HepG2 (cell line): ENCODE measurements around the gene ARHGAP26. TPM values are rescaled to one million over a fixed set of nuclear protein-coding genes. Genes with fewer than 3 reads are reported as not detected.

Source experiments
- ATAC-seq: fragments of 200-7000 bp; cut with Tn5 transposase; 3 replicates; pipeline ENCODE4 v1.9.1; 2020; ENCODE audit warnings: mild to moderate bottlenecking, moderate library complexity
- BruUV-seq: library from RNA; stranded (reverse); fragments of 400-500 nt; replicated peaks from 2 replicates; lab custom pipeline; 2021; lab: Mats Ljungman, UMichigan
- CTCF ChIA-PET: fragments of 300-600 bp; formaldehyde crosslinking; extraction: SDS; loops from one replicate; lab custom pipeline; 2021; ENCODE audit warnings: low total read pairs, inconsistent platforms, low intra/inter-chr PET ratio; lab: Yijun Ruan, JAX
- POLR2A ChIA-PET: fragments of 350-600 bp; sonication (Branson Sonifier 250); formaldehyde crosslinking; loops from one replicate; lab custom pipeline; 2020; ENCODE audit warnings: antibody characterized with exemption, inconsistent platforms; lab: Yijun Ruan, JAX
- DNase-seq: peaks from one replicate; pipeline ENCODE4 v3.0.0-alpha.2; 2015; ENCODE audit warnings: low spot score
- FAIRE-seq: peaks from 3 replicates; lab custom pipeline; 2011; peaks lifted over from hg19 to GRCh38; lab: Jason Lieb, UNC
- H2AFZ ChIP-seq: one replicate; pipeline ENCODE4 v1.6.1; 2011; ENCODE audit warnings: low read length, inconsistent platforms
- H3K27ac ChIP-seq: fragments of 300-600 bp; 3 replicates; pipeline ENCODE4 v1.8.0; 2011; ENCODE audit warnings: mixed run types, mild to moderate bottlenecking, mixed read lengths, low read length, inconsistent platforms; ENCODE audit not compliant: insufficient read depth; ENCODE audit errors: extremely low read length
- H3K27me3 ChIP-seq, 2 experiments: fragments of 200-600 bp in 1 of 2; 2 replicates in 1 of 2; 3 replicates in 1 of 2; pipeline versions ENCODE4 v1.6.0 to v1.8.0; 2011; ENCODE audit warnings: low read length in 2 of 2, mild to moderate bottlenecking in 2 of 2, moderate library complexity in 2 of 2, inconsistent platforms in 1 of 2; ENCODE audit not compliant: insufficient read depth in 2 of 2, control insufficient read depth in 1 of 2
- H3K36me3 ChIP-seq, 2 experiments: fragments of 200-600 bp in 1 of 2; replicated peaks in 1 of 2; 2 replicates in 1 of 2; 3 replicates in 1 of 2; pipeline versions ENCODE4 v1.5.1 to v1.8.0; 2011; ENCODE audit warnings: low read length in 2 of 2, inconsistent platforms in 1 of 2; ENCODE audit not compliant: insufficient read depth in 2 of 2, control insufficient read depth in 1 of 2
- H3K4me1 ChIP-seq: 2 replicates; pipeline ENCODE4 v1.5.1; 2012; ENCODE audit warnings: low read length, inconsistent platforms; ENCODE audit not compliant: insufficient read depth
- H3K4me2 ChIP-seq: 2 replicates; pipeline ENCODE4 v1.6.0; 2011; ENCODE audit warnings: low read depth, low read length, inconsistent platforms
- H3K4me3 ChIP-seq, 3 experiments: fragments of 200-600 bp in 1 of 3; sonication (generic), shearing (Covaris generic) in 1 of 3; replicated peaks in 1 of 3; 2 replicates each; pipeline ENCODE4 v1.5.1; 2011 to 2016; ENCODE audit warnings: low read length in 3 of 3, inconsistent platforms in 2 of 3, low read depth in 2 of 3, mild to moderate bottlenecking in 2 of 3, control low read depth in 1 of 3, mixed read lengths in 1 of 3; ENCODE audit not compliant: insufficient read depth in 1 of 3
- H3K79me2 ChIP-seq: one replicate; pipeline ENCODE4 v1.6.1; 2011; ENCODE audit warnings: low read length, inconsistent platforms; ENCODE audit not compliant: insufficient read depth
- H3K9ac ChIP-seq: 2 replicates; pipeline ENCODE4 v1.6.0; 2011; ENCODE audit warnings: mild to moderate bottlenecking, low read depth, low read length, inconsistent platforms; ENCODE audit not compliant: insufficient read depth
- H3K9me3 ChIP-seq: 2 replicates; pipeline ENCODE4 v1.5.1; 2012; ENCODE audit warnings: mild to moderate bottlenecking, low read length
- H4K20me1 ChIP-seq: 2 replicates; pipeline ENCODE4 v1.6.0; 2011; ENCODE audit warnings: inconsistent platforms, mild to moderate bottlenecking, low read length, moderate library complexity; ENCODE audit not compliant: insufficient read depth
- ATM ChIP-seq: fragments of 450-650 bp; IDR thresholded peaks from 2 replicates; pipeline ENCODE4 v1.7.1; 2017; ENCODE audit warnings: mild to moderate bottlenecking, borderline replicate concordance
- FOXO1 ChIP-seq: sonication (generic); formaldehyde crosslinking; IDR thresholded peaks from 2 replicates; pipeline ENCODE4 v1.4.0; 2020; ENCODE audit warnings: missing genetic modification reagents
- HOXA3 ChIP-seq: sonication (generic); formaldehyde crosslinking; IDR thresholded peaks from 2 replicates; pipeline ENCODE4 v1.5.0; 2020; ENCODE audit warnings: missing genetic modification reagents
- JUND ChIP-seq: sonication (generic); formaldehyde crosslinking; IDR thresholded peaks from 2 replicates; pipeline ENCODE4 v1.8.0; 2022; ENCODE audit warnings: mild to moderate bottlenecking, missing genetic modification reagents
- MED13 ChIP-seq: sonication (generic); formaldehyde crosslinking; IDR thresholded peaks from 2 replicates; pipeline ENCODE4 v1.5.0; 2020; ENCODE audit warnings: missing genetic modification reagents
- MEIS1 ChIP-seq: sonication (generic); formaldehyde crosslinking; IDR thresholded peaks from 2 replicates; pipeline ENCODE4 v1.9.0; 2021; ENCODE audit warnings: mild to moderate bottlenecking, missing genetic modification reagents, moderate library complexity, borderline replicate concordance
- NKX3-1 ChIP-seq: sonication (generic); formaldehyde crosslinking; IDR thresholded peaks from 2 replicates; pipeline ENCODE4 v1.5.0; 2020; ENCODE audit warnings: missing genetic modification reagents
- PHF21A ChIP-seq: sonication (generic); formaldehyde crosslinking; IDR thresholded peaks from 2 replicates; pipeline ENCODE4 v1.5.0; 2020; ENCODE audit warnings: mild to moderate bottlenecking, missing genetic modification reagents
- SAP130 ChIP-seq: IDR thresholded peaks from 2 replicates; pipeline ENCODE4 v1.6.1; 2016; ENCODE audit warnings: low read depth
- ZBTB21 ChIP-seq: sonication (generic); formaldehyde crosslinking; IDR thresholded peaks from 2 replicates; pipeline ENCODE4 v1.4.0; 2020; ENCODE audit warnings: missing genetic modification reagents
- ZBTB42 ChIP-seq: sonication (generic); formaldehyde crosslinking; IDR thresholded peaks from 2 replicates; pipeline ENCODE4 v1.5.0; 2020; ENCODE audit warnings: mild to moderate bottlenecking, missing genetic modification reagents
- ZNF20 ChIP-seq: sonication (generic); formaldehyde crosslinking; IDR thresholded peaks from 2 replicates; pipeline ENCODE4 v1.4.0; 2020; ENCODE audit warnings: mild to moderate bottlenecking, moderate library complexity, missing genetic modification reagents
- ZNF577 ChIP-seq: sonication (generic); formaldehyde crosslinking; IDR thresholded peaks from 2 replicates; pipeline ENCODE4 v1.4.0; 2020; ENCODE audit warnings: mild to moderate bottlenecking, low read depth, missing genetic modification reagents, borderline replicate concordance
- ZNF605 ChIP-seq: sonication (generic); formaldehyde crosslinking; IDR thresholded peaks from 2 replicates; pipeline ENCODE4 v1.8.0; 2022; ENCODE audit warnings: mild to moderate bottlenecking, missing genetic modification reagents
- WGBS: methylation state at CpG from one replicate; pipeline ENCODE4 v1.1.6; 2017; ENCODE audit warnings: low lambda C conversion rate; 5-methylcytosine and 5-hydroxymethylcytosine counted together
- in situ Hi-C: cut with HindIII; loops from 2 replicates; pipeline ENCODE4 v1.10.0; 2017; ENCODE audit warnings: low pct_unique_long_range_greater_than_20kb; ENCODE audit not compliant: extremely low pct_ligation_motif_present
- intact Hi-C: fragments of 100-400 bp; cut with micrococcal nuclease; formaldehyde crosslinking; loops from one replicate; pipeline ENCODE4 v1.10.0; 2022; ENCODE audit not compliant: unreplicated experiment
- polyA plus RNA-seq, 8 experiments: library from polyadenylated mRNA; depleted of rRNA in 3 of 8; stranded (reverse) in 7 of 8; unstranded in 1 of 8; fragments of >200 nt; fragmentation: Illumina TruSeq in 4 of 8; extraction: Trizol in 4 of 8; gene quantifications; 2 replicates each; pipeline versions ENCODE4 v1.2.1 to v1.2.3, GENCODE V29; 2011 to 2016; ENCODE audit warnings: low read depth in 4 of 8, missing spikeins in 1 of 8, mixed read lengths in 1 of 8; ENCODE audit not compliant: insufficient read depth in 1 of 8
- total RNA-seq, 5 experiments: library from RNA; depleted of rRNA; stranded (reverse); fragments of >200 nt; fragmentation: Illumina TruSeq; extraction: Trizol; gene quantifications; 2 replicates each; pipeline ENCODE4 v1.2.3, GENCODE V29; 2016; ENCODE audit warnings: low read depth in 1 of 5
- TF ChIP-seq, protein P1 (sequence below): sonication (generic); formaldehyde crosslinking; IDR thresholded peaks from 2 replicates; pipeline ENCODE4 v1.9.0; 2021; ENCODE audit warnings: missing genetic modification reagents, mild to moderate bottlenecking, borderline replicate concordance
- TF ChIP-seq, protein P2 (sequence below): sonication (generic); formaldehyde crosslinking; IDR thresholded peaks from 2 replicates; pipeline ENCODE4 v1.5.0; 2020; ENCODE audit warnings: mild to moderate bottlenecking, missing genetic modification reagents
- TF ChIP-seq, protein P3 (sequence below): fragments of 450-650 bp; IDR thresholded peaks from 2 replicates; pipeline ENCODE4 v1.6.1; 2016
- TF ChIP-seq, protein P4 (sequence below): sonication (generic); formaldehyde crosslinking; IDR thresholded peaks from 2 replicates; pipeline ENCODE4 v1.4.0; 2020; ENCODE audit warnings: mild to moderate bottlenecking, missing genetic modification reagents

ARHGAP26 gene
- total and polyA plus RNA-seq, 2 of the 13 experiments (the other 11 are each of a cell fraction or from before 2014, with no cell fraction given), result 9.6 to 18.2 TPM

DNA sequence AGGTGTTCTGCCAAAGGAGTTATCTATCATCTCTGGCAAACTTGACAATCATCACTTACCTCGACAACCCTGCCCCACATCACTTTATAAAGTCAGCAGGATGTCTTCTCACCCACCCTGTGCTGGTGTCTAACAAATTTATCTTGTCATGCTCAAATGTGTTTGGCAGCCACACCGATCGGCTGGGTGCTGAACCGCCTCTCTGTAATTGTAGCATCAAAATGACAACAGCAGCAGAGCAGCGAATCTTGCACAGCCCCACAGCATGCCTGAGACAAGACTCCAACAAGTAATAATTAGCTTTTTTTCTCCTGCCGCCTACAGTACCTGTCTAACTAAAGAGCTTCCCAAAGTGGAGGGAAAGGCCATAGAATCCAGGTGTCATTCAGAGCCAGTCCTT lies 457.1 kb downstream of the ARHGAP26 start:
- WGBS, result 99% methylated on average over 6 of the region's 6 CpGs
- Histone ChIP-seq H4K20me1 (no peaks in the 10 kb centered on the region), H3K27ac (no peak overlapping the region), H3K9me3 (no peaks in the 10 kb centered on the region), H3K4me3 (no peak overlapping the region), H3K4me1 (peaks cover 37% of the 10 kb centered on the region), H3K9ac (no peak overlapping the region), H2AFZ (no peak overlapping the region), H3K4me2 (no peak overlapping the region), H3K27me3 (no peaks in the 10 kb centered on the region), H3K36me3 (peaks cover 1 to 5% of the 10 kb centered on the region in 2 experiments; a peak in 1 of 5 replicates), H3K79me2 (no peaks in the 10 kb centered on the region)
- ChIA-PET CTCF (no interaction called here), POLR2A (no interaction called here)
- ATAC-seq (no peak), DNase-seq (no peak), FAIRE-seq (no peak)
- intact Hi-C loops, result no loop called here
- no TSS peak for BruUV-seq
- TF ChIP-seq, protein P1, sequence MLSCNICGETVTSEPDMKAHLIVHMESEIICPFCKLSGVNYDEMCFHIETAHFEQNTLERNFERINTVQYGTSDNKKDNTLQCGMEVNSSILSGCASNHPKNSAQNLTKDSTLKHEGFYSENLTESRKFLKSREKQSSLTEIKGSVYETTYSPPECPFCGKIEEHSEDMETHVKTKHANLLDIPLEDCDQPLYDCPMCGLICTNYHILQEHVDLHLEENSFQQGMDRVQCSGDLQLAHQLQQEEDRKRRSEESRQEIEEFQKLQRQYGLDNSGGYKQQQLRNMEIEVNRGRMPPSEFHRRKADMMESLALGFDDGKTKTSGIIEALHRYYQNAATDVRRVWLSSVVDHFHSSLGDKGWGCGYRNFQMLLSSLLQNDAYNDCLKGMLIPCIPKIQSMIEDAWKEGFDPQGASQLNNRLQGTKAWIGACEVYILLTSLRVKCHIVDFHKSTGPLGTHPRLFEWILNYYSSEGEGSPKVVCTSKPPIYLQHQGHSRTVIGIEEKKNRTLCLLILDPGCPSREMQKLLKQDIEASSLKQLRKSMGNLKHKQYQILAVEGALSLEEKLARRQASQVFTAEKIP (CRISPR knock-in tag), result no peak
- TF ChIP-seq MEIS1 (CRISPR knock-in tag) (no peak), ZNF20 (CRISPR knock-in tag) (no peak), PHF21A (CRISPR knock-in tag) (no peak), MED13 (CRISPR knock-in tag) (no peak), ZNF605 (CRISPR knock-in tag) (no peak), ATM (no peak), JUND (CRISPR knock-in tag) (no peak), FOXO1 (no peak), HOXA3 (CRISPR knock-in tag) (no peak), ZNF577 (CRISPR knock-in tag) (no peak), SAP130 (no peak), NKX3-1 (no peak), ZBTB21 (CRISPR knock-in tag) (no peak), ZBTB42 (no peak)
- TF ChIP-seq, protein P2, sequence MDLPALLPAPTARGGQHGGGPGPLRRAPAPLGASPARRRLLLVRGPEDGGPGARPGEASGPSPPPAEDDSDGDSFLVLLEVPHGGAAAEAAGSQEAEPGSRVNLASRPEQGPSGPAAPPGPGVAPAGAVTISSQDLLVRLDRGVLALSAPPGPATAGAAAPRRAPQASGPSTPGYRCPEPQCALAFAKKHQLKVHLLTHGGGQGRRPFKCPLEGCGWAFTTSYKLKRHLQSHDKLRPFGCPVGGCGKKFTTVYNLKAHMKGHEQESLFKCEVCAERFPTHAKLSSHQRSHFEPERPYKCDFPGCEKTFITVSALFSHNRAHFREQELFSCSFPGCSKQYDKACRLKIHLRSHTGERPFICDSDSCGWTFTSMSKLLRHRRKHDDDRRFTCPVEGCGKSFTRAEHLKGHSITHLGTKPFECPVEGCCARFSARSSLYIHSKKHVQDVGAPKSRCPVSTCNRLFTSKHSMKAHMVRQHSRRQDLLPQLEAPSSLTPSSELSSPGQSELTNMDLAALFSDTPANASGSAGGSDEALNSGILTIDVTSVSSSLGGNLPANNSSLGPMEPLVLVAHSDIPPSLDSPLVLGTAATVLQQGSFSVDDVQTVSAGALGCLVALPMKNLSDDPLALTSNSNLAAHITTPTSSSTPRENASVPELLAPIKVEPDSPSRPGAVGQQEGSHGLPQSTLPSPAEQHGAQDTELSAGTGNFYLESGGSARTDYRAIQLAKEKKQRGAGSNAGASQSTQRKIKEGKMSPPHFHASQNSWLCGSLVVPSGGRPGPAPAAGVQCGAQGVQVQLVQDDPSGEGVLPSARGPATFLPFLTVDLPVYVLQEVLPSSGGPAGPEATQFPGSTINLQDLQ (CRISPR knock-in tag), result no peak
- TF ChIP-seq, protein P3, sequence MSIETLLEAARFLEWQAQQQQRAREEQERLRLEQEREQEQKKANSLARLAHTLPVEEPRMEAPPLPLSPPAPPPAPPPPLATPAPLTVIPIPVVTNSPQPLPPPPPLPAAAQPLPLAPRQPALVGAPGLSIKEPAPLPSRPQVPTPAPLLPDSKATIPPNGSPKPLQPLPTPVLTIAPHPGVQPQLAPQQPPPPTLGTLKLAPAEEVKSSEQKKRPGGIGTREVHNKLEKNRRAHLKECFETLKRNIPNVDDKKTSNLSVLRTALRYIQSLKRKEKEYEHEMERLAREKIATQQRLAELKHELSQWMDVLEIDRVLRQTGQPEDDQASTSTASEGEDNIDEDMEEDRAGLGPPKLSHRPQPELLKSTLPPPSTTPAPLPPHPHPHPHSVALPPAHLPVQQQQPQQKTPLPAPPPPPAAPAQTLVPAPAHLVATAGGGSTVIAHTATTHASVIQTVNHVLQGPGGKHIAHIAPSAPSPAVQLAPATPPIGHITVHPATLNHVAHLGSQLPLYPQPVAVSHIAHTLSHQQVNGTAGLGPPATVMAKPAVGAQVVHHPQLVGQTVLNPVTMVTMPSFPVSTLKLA, result no peak
- TF ChIP-seq, protein P4, sequence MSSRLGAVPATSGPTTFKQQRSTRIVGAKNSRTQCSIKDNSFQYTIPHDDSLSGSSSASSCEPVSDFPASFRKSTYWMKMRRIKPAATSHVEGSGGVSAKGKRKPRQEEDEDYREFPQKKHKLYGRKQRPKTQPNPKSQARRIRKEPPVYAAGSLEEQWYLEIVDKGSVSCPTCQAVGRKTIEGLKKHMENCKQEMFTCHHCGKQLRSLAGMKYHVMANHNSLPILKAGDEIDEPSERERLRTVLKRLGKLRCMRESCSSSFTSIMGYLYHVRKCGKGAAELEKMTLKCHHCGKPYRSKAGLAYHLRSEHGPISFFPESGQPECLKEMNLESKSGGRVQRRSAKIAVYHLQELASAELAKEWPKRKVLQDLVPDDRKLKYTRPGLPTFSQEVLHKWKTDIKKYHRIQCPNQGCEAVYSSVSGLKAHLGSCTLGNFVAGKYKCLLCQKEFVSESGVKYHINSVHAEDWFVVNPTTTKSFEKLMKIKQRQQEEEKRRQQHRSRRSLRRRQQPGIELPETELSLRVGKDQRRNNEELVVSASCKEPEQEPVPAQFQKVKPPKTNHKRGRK (CRISPR knock-in tag), result no peak
- in situ Hi-C loops, result no loop called here
